H1 (cell line): Measurements from ENCODE around the gene TOMM6. TPM values are rescaled to one million over a fixed set of nuclear protein-coding genes. Genes with fewer than 3 reads are reported as not detected.

Experiments
- CTCF ChIA-PET: fragments of 300-600 bp; sonication (Branson Sonifier 250); formaldehyde crosslinking; loops from one replicate; lab custom pipeline; 2021; ENCODE audit not compliant: partially characterized antibody; lab: Charles Lee
- POLR2A ChIA-PET: fragments of 300-600 bp; sonication (Branson Sonifier 250); formaldehyde crosslinking; loops from one replicate; lab custom pipeline; 2021; ENCODE audit warnings: inconsistent platforms; ENCODE audit not compliant: partially characterized antibody; lab: Charles Lee
- DNase-seq, 2 experiments: peaks; one replicate each; pipeline versions ENCODE4 v3.0.0 to v3.0.0-alpha.2; 2010 to 2022; ENCODE audit warnings: low spot score in 2 of 2, low read depth in 1 of 2, mixed read lengths in 1 of 2
- FAIRE-seq: peaks from 2 replicates; lab custom pipeline; 2011; peaks lifted over from hg19 to GRCh38; lab: Jason Lieb, UNC
- H2AFZ ChIP-seq: 2 replicates; pipeline ENCODE4 v1.8.1; 2012; ENCODE audit warnings: low read length, inconsistent platforms
- H2AK5ac ChIP-seq: 2 replicates; pipeline ENCODE4 v1.6.1; 2013; ENCODE audit warnings: low read depth, low read length
- H2BK120ac ChIP-seq: replicated peaks from 2 replicates; pipeline ENCODE3; 2013; ENCODE audit warnings: low read depth, low read length, inconsistent platforms
- H2BK12ac ChIP-seq: 2 replicates; pipeline ENCODE4 v1.6.1; 2013; ENCODE audit warnings: low read depth, low read length
- H2BK15ac ChIP-seq: 2 replicates; pipeline ENCODE4 v1.6.1; 2013; ENCODE audit warnings: low read length
- H2BK20ac ChIP-seq: 2 replicates; pipeline ENCODE4 v1.6.1; 2013; ENCODE audit warnings: low read length
- H2BK5ac ChIP-seq: 2 replicates; pipeline ENCODE4 v1.6.1; 2013; ENCODE audit warnings: low read depth, low read length
- H3K14ac ChIP-seq: 2 replicates; pipeline ENCODE4 v1.6.1; 2013; ENCODE audit warnings: inconsistent platforms; ENCODE audit not compliant: insufficient read length
- H3K18ac ChIP-seq: 2 replicates; pipeline ENCODE4 v1.6.1; 2013; ENCODE audit warnings: low read length; ENCODE audit errors: extremely low read depth
- H3K23ac ChIP-seq: 2 replicates; pipeline ENCODE4 v1.6.1; 2013; ENCODE audit warnings: inconsistent platforms; ENCODE audit not compliant: insufficient read length
- H3K23me2 ChIP-seq: 2 replicates; pipeline ENCODE4 v1.6.1; 2013; ENCODE audit warnings: low read depth, low read length
- H3K27ac ChIP-seq: 2 replicates; pipeline ENCODE4 v1.6.1; 2011; ENCODE audit warnings: low read depth, low read length, inconsistent platforms
- H3K27me3 ChIP-seq, 4 experiments: replicated peaks in 1 of 4; 1 replicate in 1 of 4; 2 replicates in 3 of 4; pipeline versions ENCODE4 v1.6.1 to v1.8.1; 2011 to 2013; ENCODE audit warnings: low read length in 3 of 4, mild to moderate bottlenecking in 3 of 4, inconsistent platforms in 2 of 4, mixed read lengths in 2 of 4, moderate library complexity in 1 of 4; ENCODE audit not compliant: control insufficient read depth in 3 of 4, insufficient read depth in 3 of 4; ENCODE audit errors: extremely low read depth in 1 of 4
- H3K36me3 ChIP-seq, 4 experiments: 2 replicates each; pipeline versions ENCODE4 v1.6.1 to v1.8.1; 2011 to 2013; ENCODE audit warnings: mild to moderate bottlenecking in 4 of 4, low read length in 3 of 4, moderate library complexity in 2 of 4, control low read depth in 1 of 4, inconsistent platforms in 1 of 4; ENCODE audit not compliant: insufficient read depth in 4 of 4, control insufficient read depth in 2 of 4
- H3K4ac ChIP-seq: replicated peaks from 2 replicates; pipeline ENCODE3; 2013; ENCODE audit warnings: low read length, low read depth, mixed read lengths, inconsistent platforms; ENCODE audit not compliant: insufficient read length
- H3K4me1 ChIP-seq, 4 experiments: replicated peaks in 1 of 4; 1 replicate in 1 of 4; 2 replicates in 3 of 4; pipeline versions ENCODE4 v1.6.1 to v1.8.1; 2011 to 2013; ENCODE audit warnings: low read length in 3 of 4, inconsistent platforms in 2 of 4, mixed read lengths in 1 of 4; ENCODE audit not compliant: insufficient read depth in 4 of 4, control insufficient read depth in 3 of 4
- H3K4me2 ChIP-seq, 2 experiments: 2 replicates each; pipeline versions ENCODE4 v1.6.1 to v1.8.1; 2011 to 2013; ENCODE audit warnings: low read depth in 2 of 2, low read length in 2 of 2, control low read depth in 1 of 2, inconsistent platforms in 1 of 2, mild to moderate bottlenecking in 1 of 2; ENCODE audit not compliant: insufficient read depth in 1 of 2
- H3K4me3 ChIP-seq, 4 experiments: fragments of 200-600, 300-600 bp in 1 of 4; sonication (generic), shearing (Covaris generic), sonication (Bioruptor Twin) in 1 of 4; 2 replicates each; pipeline versions ENCODE4 v1.5.1 to v1.8.1; 2011 to 2016; ENCODE audit warnings: low read length in 4 of 4, low read depth in 3 of 4, control low read depth in 2 of 4, inconsistent platforms in 2 of 4, mild to moderate bottlenecking in 2 of 4, mixed read lengths in 1 of 4, moderate library complexity in 1 of 4; ENCODE audit not compliant: insufficient read depth in 2 of 4; ENCODE audit errors: extremely low read depth in 1 of 4
- H3K56ac ChIP-seq: replicated peaks from 2 replicates; pipeline ENCODE3; 2013; ENCODE audit warnings: low read depth, mild to moderate bottlenecking, mixed read lengths, low read length, inconsistent platforms; ENCODE audit not compliant: insufficient read length
- H3K79me1 ChIP-seq: 2 replicates; pipeline ENCODE4 v1.6.1; 2013; ENCODE audit warnings: low read depth, low read length, control low read depth
- H3K79me2 ChIP-seq, 2 experiments: 2 replicates each; pipeline versions ENCODE4 v1.6.1 to v1.8.1; 2012 to 2013; ENCODE audit warnings: low read length in 2 of 2, mild to moderate bottlenecking in 2 of 2, inconsistent platforms in 1 of 2; ENCODE audit not compliant: insufficient read depth in 2 of 2, control insufficient read depth in 1 of 2
- H3K9ac ChIP-seq, 4 experiments: replicated peaks in 1 of 4; 1 replicate in 1 of 4; 2 replicates in 3 of 4; pipeline versions ENCODE4 v1.6.1 to v1.8.1; 2011 to 2013; ENCODE audit warnings: low read depth in 3 of 4, low read length in 3 of 4, control low read depth in 2 of 4, mild to moderate bottlenecking in 2 of 4, moderate library complexity in 2 of 4, inconsistent platforms in 1 of 4; ENCODE audit errors: extremely low read depth in 1 of 4
- H3K9me3 ChIP-seq, 2 experiments: 2 replicates each; pipeline versions ENCODE4 v1.6.1 to v1.8.1; 2012 to 2013; ENCODE audit warnings: mild to moderate bottlenecking in 2 of 2, moderate library complexity in 2 of 2, control low read depth in 1 of 2, inconsistent platforms in 1 of 2, low read depth in 1 of 2, low read length in 1 of 2, mixed read lengths in 1 of 2; ENCODE audit not compliant: insufficient read depth in 2 of 2
- H4K20me1 ChIP-seq, 2 experiments: replicated peaks in 1 of 2; 2 replicates each; pipeline versions ENCODE3 to v1.8.1; 2011 to 2013; ENCODE audit warnings: inconsistent platforms in 2 of 2, low read length in 2 of 2, mild to moderate bottlenecking in 1 of 2; ENCODE audit not compliant: insufficient read depth in 2 of 2, control insufficient read depth in 1 of 2
- H4K5ac ChIP-seq: 2 replicates; pipeline ENCODE4 v1.6.1; 2013; ENCODE audit warnings: low read length, low read depth, mixed read lengths, inconsistent platforms; ENCODE audit not compliant: insufficient read length
- H4K8ac ChIP-seq: 2 replicates; pipeline ENCODE4 v1.8.0; 2013; ENCODE audit warnings: mild to moderate bottlenecking, moderate library complexity, low read length, inconsistent platforms; ENCODE audit not compliant: insufficient read depth; ENCODE audit errors: extremely low read depth
- H4K91ac ChIP-seq: replicated peaks from 2 replicates; pipeline ENCODE3; 2013; ENCODE audit warnings: low read length, mixed read lengths, inconsistent platforms; ENCODE audit not compliant: insufficient read length
- CBX5 ChIP-seq: fragments of 300-800, 300-1000 bp; sonication (generic); IDR thresholded peaks from 2 replicates; pipeline ENCODE4 v1.7.1; 2016; ENCODE audit warnings: antibody characterized with exemption, low read length, low read depth
- HDAC6 ChIP-seq: IDR thresholded peaks from one replicate; pipeline ENCODE4 v1.7.1; 2012; ENCODE audit warnings: low read depth, mild to moderate bottlenecking, inconsistent platforms, low read length, moderate library complexity
- POU5F1 ChIP-seq: IDR thresholded peaks from 2 replicates; pipeline ENCODE4 v1.6.1; 2011; ENCODE audit warnings: low read depth, mild to moderate bottlenecking, low read length, moderate library complexity
- YY1 ChIP-seq: IDR thresholded peaks from 2 replicates; pipeline ENCODE4 v1.6.1; 2011; ENCODE audit warnings: low read depth, mild to moderate bottlenecking, low read length
- ZNF274 ChIP-seq: IDR thresholded peaks from 2 replicates; pipeline ENCODE4 v1.7.0; 2012; ENCODE audit warnings: low read length, borderline replicate concordance; ENCODE audit errors: extremely low read depth
- WGBS, 2 experiments: shearing (Covaris generic) in 1 of 2; methylation state at CpG; one replicate each; pipeline versions ENCODE4 v1.1.6 to v1.1.7; 2013 to 2015; ENCODE audit warnings: low lambda C conversion rate in 2 of 2, mixed read lengths in 2 of 2, inconsistent platforms in 1 of 2, low coverage in 1 of 2, missing lambda C conversion rate in 1 of 2; ENCODE audit not compliant: insufficient replicate concordance in 2 of 2, insufficient coverage in 1 of 2, insufficient read length in 1 of 2; ENCODE audit errors: extremely low coverage in 1 of 2, missing lambda C conversion rate in 1 of 2; 5-methylcytosine and 5-hydroxymethylcytosine counted together
- polyA plus RNA-seq, 7 experiments: library from polyadenylated mRNA; depleted of rRNA in 3 of 7; stranded (reverse) in 5 of 7; unstranded in 2 of 7; fragments of >200 nt in 5 of 7; fragments of 200-250 nt in 2 of 7; gene quantifications; 1 replicate in 5 of 7; 2 replicates in 1 of 7; 4 replicates in 1 of 7; pipeline versions ENCODE4 v1.2.1 to v1.2.3, GENCODE V29; 2011 to 2013; ENCODE audit warnings: missing spikeins in 2 of 7, mixed read lengths in 2 of 7
- total RNA-seq: library from RNA; stranded (reverse); fragmentation: NEBNext Ultra II Directional; extraction: Animal tissue kit (Norgen Biotek cat#: 25700); gene quantifications from 2 replicates; pipeline ENCODE4 v1.2.1, GENCODE V29; 2021

Gene TOMM6
- total and polyA plus RNA-seq, 2 of the 8 experiments (the other 6 are each of a cell fraction or from before 2014, with no cell fraction given): 228 to 560 TPM

GRCh38 chr6:41739041-41739440 is 48.5 kb upstream of the TOMM6 start:
- no peak overlapping the region for H2BK5ac ChIP-seq
- H4K20me1 ChIP-seq: no peaks in the 10 kb centered on the region
- no peak overlapping the region for H3K27ac ChIP-seq
- TF ChIP-seq POU5F1: no peak
- TF ChIP-seq YY1: no peak
- no peak for TF ChIP-seq CBX5
- no peak for TF ChIP-seq HDAC6
- no peak for TF ChIP-seq ZNF274
- TF ChIP-seq, all 59 proteins: peak for 0
- Histone ChIP-seq H2AFZ (no peak overlapping the region), H3K79me1 (no peaks in the 10 kb centered on the region), H3K23ac (no peak overlapping the region), H4K8ac (no peak overlapping the region), H3K36me3 (no peaks in the 10 kb centered on the region), H3K23me2 (peaks cover 2% of the 10 kb centered on the region; the same call in 1 of the 2 replicates), H2BK15ac (no peak overlapping the region), H3K4me3 (no peak overlapping the region), H2BK120ac (no peak overlapping the region), H3K9ac (no peak overlapping the region), H2BK20ac (no peak overlapping the region), H2BK12ac (no peak overlapping the region), H3K18ac (no peak overlapping the region), H3K4ac (no peak overlapping the region), H3K14ac (no peak overlapping the region), H4K91ac (no peak overlapping the region), H3K27me3 (peaks cover 0 to 4% (median 3%) of the 10 kb centered on the region in 4 experiments; a peak in 2 of 7 replicates), H3K79me2 (no peaks in the 10 kb centered on the region), H3K56ac (no peak overlapping the region), H2AK5ac (no peak overlapping the region), H3K9me3 (no peaks in the 10 kb centered on the region), H4K5ac (no peak overlapping the region), H3K4me2 (no peak overlapping the region), H3K4me1 (peaks cover 0 to 5% (median 4%) of the 10 kb centered on the region in 4 experiments; a peak in 5 of 7 replicates)
- ChIA-PET POLR2A (interaction anchor here (0.8 kb wide), 1 partner anchor 10 kb away, joined by 3 read pairs; no protein-coding TSS in a partner anchor), CTCF (interaction anchor here (0.9 to 4.3 kb wide), 5 partner anchors 11 to 45 kb away, joined by 3 to 21 read pairs (median 6); no protein-coding TSS in a partner anchor)
- FAIRE-seq (no peak), DNase-seq (no peak)
- 89% methylated on average over 4 of the region's 4 CpGs; no CpG with 5 or more reads in 1 of the 2 experiments for WGBS, 2 experiments
